ENCODE data around the gene CARD11.

Gene CARD11

DNA sequence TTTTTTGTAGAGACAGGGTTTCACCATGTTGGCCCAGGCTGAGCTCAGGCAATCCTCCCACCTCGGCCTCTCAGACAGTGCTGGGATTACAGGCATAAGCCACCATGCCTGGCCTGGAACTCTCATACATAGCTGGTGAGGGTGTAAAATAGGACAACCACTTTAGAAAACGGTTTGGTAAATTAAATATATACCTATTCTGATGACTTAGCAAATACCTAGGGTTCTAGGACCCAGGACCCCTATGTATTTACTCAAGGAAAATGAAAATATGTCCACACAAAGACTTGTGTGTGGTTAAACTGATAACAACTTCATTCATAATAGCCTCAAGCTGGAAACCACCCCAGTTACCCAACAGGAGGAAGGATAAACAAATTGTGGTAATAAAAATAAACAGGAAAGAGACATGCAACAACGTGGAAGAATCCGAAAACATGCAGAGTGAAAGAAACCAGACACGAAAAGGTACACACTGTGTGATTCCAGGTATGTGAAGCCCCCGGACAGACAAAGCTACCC lies 52.7 kb downstream of the CARD11 start:
- Histone ChIP-seq H2AFZ (ENCODE audit: insufficient read depth, low read length, poor library complexity) (no peak overlapping the region), H2BK120ac (ENCODE audit: insufficient read depth, low read length, poor library complexity) (no peak overlapping the region), H4K8ac (ENCODE audit: low read depth, low read length) (no peak overlapping the region), H2BK5ac (ENCODE audit: low read depth, low read length, poor library complexity) (no peak overlapping the region), H3K4me2 (ENCODE audit: low read length) (no peak overlapping the region), H4K91ac (ENCODE audit: low read depth, low read length) (no peak overlapping the region), H3K4ac (ENCODE audit: low read depth, low read length) (no peak overlapping the region), H2AK5ac (ENCODE audit: low read length) (no peak overlapping the region), H3K27me3 (ENCODE audit: insufficient read depth, low read length) (no peaks in the 10 kb centered on the region), H3K4me3 (ENCODE audit: low read depth, low read length) (no peak overlapping the region), H3K9ac (ENCODE audit: low read length) (no peak overlapping the region), H3K27ac (ENCODE audit: low read depth, low read length) (no peak overlapping the region), H4K12ac (ENCODE audit: low read depth, low read length) (no peak overlapping the region), H3K79me1 (ENCODE audit: low read length) (no peaks in the 10 kb centered on the region), H3K36me3 (ENCODE audit: control insufficient read depth in 1 of 2, insufficient read depth in 2 of 2, low read length in 2 of 2) (no peaks in the 10 kb centered on the region), H3K18ac (ENCODE audit: low read length) (no peak overlapping the region), H3K14ac (ENCODE audit: low read length) (no peak overlapping the region), H3K79me2 (ENCODE audit: control insufficient read depth, insufficient read depth, low read length, poor library complexity) (no peaks in the 10 kb centered on the region), H3K4me1 (ENCODE audit: control insufficient read depth in 1 of 2, insufficient read depth in 2 of 2, low read length in 2 of 2) (no peaks in the 10 kb centered on the region), H3K9me3 (ENCODE audit: insufficient read depth, low read depth, low read length) (peaks cover 1% of the 10 kb centered on the region), H3K23ac (ENCODE audit: low read length) (no peak overlapping the region), H2BK12ac (ENCODE audit: low read length) (no peak overlapping the region)
- DNase-seq: no peak
- no CpG with 5 or more reads among the region's 6 CpGs for WGBS (ENCODE audit: extremely low coverage, insufficient coverage, insufficient read length)

DNA sequence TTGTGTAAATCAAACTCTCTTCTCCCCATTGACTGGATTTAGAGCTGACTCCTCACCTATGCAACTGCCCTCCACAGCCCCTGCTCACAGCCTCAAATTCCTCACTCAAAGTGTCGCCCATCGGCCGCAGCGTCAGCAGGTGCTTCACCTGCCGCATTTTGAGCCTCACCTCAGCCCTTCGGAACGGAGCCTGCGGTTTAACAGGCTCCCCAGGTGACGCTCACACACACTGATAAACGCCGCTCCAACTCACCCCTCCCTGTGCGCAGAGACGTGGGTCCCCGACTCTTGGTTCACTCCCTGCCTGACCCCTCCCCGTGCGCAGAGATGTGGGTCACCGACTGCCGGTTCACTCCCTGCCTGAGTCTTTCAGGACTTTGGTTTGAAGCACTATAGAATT lies 57.1 kb downstream of the CARD11 start:
- H3K9me3 ChIP-seq (ENCODE audit: insufficient read depth, low read depth, low read length): peaks cover 2% of the 10 kb centered on the region
- no peak overlapping the region for H3K9ac ChIP-seq (ENCODE audit: low read length)
- DNase-seq: no peak
- no peaks in the 10 kb centered on the region for H3K4me1 ChIP-seq (ENCODE audit: control insufficient read depth in 1 of 2, insufficient read depth in 2 of 2, low read length in 2 of 2)
- no peak overlapping the region for H3K4me3 ChIP-seq (ENCODE audit: low read depth, low read length)
- no peak overlapping the region for H4K8ac ChIP-seq (ENCODE audit: low read depth, low read length)
- H3K4ac ChIP-seq (ENCODE audit: low read depth, low read length): no peak overlapping the region
- no peaks in the 10 kb centered on the region for H3K36me3 ChIP-seq (ENCODE audit: control insufficient read depth in 1 of 2, insufficient read depth in 2 of 2, low read length in 2 of 2)
- no peak overlapping the region for H4K91ac ChIP-seq (ENCODE audit: low read depth, low read length)
- H3K23ac ChIP-seq (ENCODE audit: low read length): no peak overlapping the region
- H2BK120ac ChIP-seq (ENCODE audit: insufficient read depth, low read length, poor library complexity): no peak overlapping the region
- no peak overlapping the region for H2AK5ac ChIP-seq (ENCODE audit: low read length)
- no peak overlapping the region for H3K4me2 ChIP-seq (ENCODE audit: low read length)
- no peak overlapping the region for H3K18ac ChIP-seq (ENCODE audit: low read length)
- H3K14ac ChIP-seq (ENCODE audit: low read length): no peak overlapping the region
- no peaks in the 10 kb centered on the region for H3K27me3 ChIP-seq (ENCODE audit: insufficient read depth, low read length)
- no peak overlapping the region for H2BK12ac ChIP-seq (ENCODE audit: low read length)
- WGBS (ENCODE audit: extremely low coverage, insufficient coverage, insufficient read length): no CpG with 5 or more reads among the region's 18 CpGs
- no peak overlapping the region for H3K27ac ChIP-seq (ENCODE audit: low read depth, low read length)
- H2BK5ac ChIP-seq (ENCODE audit: low read depth, low read length, poor library complexity): no peak overlapping the region
- no peak overlapping the region for H4K12ac ChIP-seq (ENCODE audit: low read depth, low read length)
- no peak overlapping the region for H2AFZ ChIP-seq (ENCODE audit: insufficient read depth, low read length, poor library complexity)
- H3K79me1 ChIP-seq (ENCODE audit: low read length): no peaks in the 10 kb centered on the region
- no peaks in the 10 kb centered on the region for H3K79me2 ChIP-seq (ENCODE audit: control insufficient read depth, insufficient read depth, low read length, poor library complexity)

DNA sequence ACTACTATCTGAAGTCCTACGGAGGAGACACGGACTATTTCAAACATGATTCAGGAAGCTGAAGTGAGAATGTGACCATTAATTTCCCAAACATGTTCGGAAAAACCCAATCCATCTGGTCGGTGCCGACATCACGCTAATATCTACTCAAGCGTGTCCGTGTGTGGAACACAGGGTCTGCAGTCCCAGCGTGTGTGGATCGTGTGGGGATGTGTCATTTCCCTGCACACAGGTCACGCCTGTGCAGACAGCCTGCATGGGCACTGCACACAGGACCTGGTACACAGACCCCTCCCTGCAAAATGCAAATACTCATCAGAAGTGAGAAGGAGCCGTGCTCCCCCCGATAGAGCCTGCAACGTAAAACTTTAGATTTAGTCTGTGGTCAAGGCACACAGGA lies 57.8 kb downstream of the CARD11 start:
- no peak overlapping the region for H2AFZ ChIP-seq (ENCODE audit: insufficient read depth, low read length, poor library complexity)
- H3K4me3 ChIP-seq (ENCODE audit: low read depth, low read length): no peak overlapping the region
- no peak overlapping the region for H2BK120ac ChIP-seq (ENCODE audit: insufficient read depth, low read length, poor library complexity)
- no CpG with 5 or more reads among the region's 14 CpGs for WGBS (ENCODE audit: extremely low coverage, insufficient coverage, insufficient read length)
- H4K91ac ChIP-seq (ENCODE audit: low read depth, low read length): no peak overlapping the region
- DNase-seq: no peak
- no peak overlapping the region for H4K12ac ChIP-seq (ENCODE audit: low read depth, low read length)
- H3K27me3 ChIP-seq (ENCODE audit: insufficient read depth, low read length): no peaks in the 10 kb centered on the region
- no peak overlapping the region for H3K4ac ChIP-seq (ENCODE audit: low read depth, low read length)
- H4K8ac ChIP-seq (ENCODE audit: low read depth, low read length): no peak overlapping the region
- H2AK5ac ChIP-seq (ENCODE audit: low read length): no peak overlapping the region
- no peak overlapping the region for H3K18ac ChIP-seq (ENCODE audit: low read length)
- H3K14ac ChIP-seq (ENCODE audit: low read length): no peak overlapping the region
- H2BK5ac ChIP-seq (ENCODE audit: low read depth, low read length, poor library complexity): no peak overlapping the region
- no peak overlapping the region for H3K27ac ChIP-seq (ENCODE audit: low read depth, low read length)
- no peaks in the 10 kb centered on the region for H3K4me1 ChIP-seq (ENCODE audit: control insufficient read depth in 1 of 2, insufficient read depth in 2 of 2, low read length in 2 of 2)
- no peaks in the 10 kb centered on the region for H3K79me1 ChIP-seq (ENCODE audit: low read length)
- no peaks in the 10 kb centered on the region for H3K79me2 ChIP-seq (ENCODE audit: control insufficient read depth, insufficient read depth, low read length, poor library complexity)
- no peak overlapping the region for H3K9ac ChIP-seq (ENCODE audit: low read length)
- no peaks in the 10 kb centered on the region for H3K36me3 ChIP-seq (ENCODE audit: control insufficient read depth in 1 of 2, insufficient read depth in 2 of 2, low read length in 2 of 2)
- no peak overlapping the region for H2BK12ac ChIP-seq (ENCODE audit: low read length)
- no peak overlapping the region for H3K4me2 ChIP-seq (ENCODE audit: low read length)
- peaks cover 2% of the 10 kb centered on the region for H3K9me3 ChIP-seq (ENCODE audit: insufficient read depth, low read depth, low read length)
- H3K23ac ChIP-seq (ENCODE audit: low read length): no peak overlapping the region

DNA sequence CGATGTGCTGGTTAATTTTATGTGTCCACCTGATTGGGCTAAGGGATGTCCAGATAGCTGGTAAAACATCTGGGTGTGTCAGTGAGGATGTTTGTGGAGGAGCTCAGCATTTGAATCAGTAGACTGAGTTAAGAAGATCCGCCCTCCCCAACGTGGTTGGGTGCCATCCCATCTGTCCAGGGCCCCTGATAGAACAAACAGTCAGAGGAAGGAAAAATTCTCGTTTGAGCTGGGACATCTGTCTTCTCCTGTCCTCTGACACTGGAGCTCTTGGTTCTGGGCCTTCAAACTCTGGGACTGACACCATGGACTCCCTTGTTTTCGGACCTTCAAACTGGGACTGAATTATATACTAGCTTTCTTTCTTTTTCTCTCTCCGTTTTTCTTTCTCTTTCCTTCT lies 59.6 kb downstream of the CARD11 start:
- no peak overlapping the region for H4K8ac ChIP-seq (ENCODE audit: low read depth, low read length)
- H2BK120ac ChIP-seq (ENCODE audit: insufficient read depth, low read length, poor library complexity): no peak overlapping the region
- H2AFZ ChIP-seq (ENCODE audit: insufficient read depth, low read length, poor library complexity): no peak overlapping the region
- H3K23ac ChIP-seq (ENCODE audit: low read length): no peak overlapping the region
- no peak overlapping the region for H3K4me3 ChIP-seq (ENCODE audit: low read depth, low read length)
- H3K79me1 ChIP-seq (ENCODE audit: low read length): no peaks in the 10 kb centered on the region
- H3K79me2 ChIP-seq (ENCODE audit: control insufficient read depth, insufficient read depth, low read length, poor library complexity): no peaks in the 10 kb centered on the region
- H3K9ac ChIP-seq (ENCODE audit: low read length): no peak overlapping the region
- no peak overlapping the region for H2AK5ac ChIP-seq (ENCODE audit: low read length)
- no peak overlapping the region for H3K27ac ChIP-seq (ENCODE audit: low read depth, low read length)
- H2BK5ac ChIP-seq (ENCODE audit: low read depth, low read length, poor library complexity): no peak overlapping the region
- H3K4ac ChIP-seq (ENCODE audit: low read depth, low read length): no peak overlapping the region
- no peak overlapping the region for H4K91ac ChIP-seq (ENCODE audit: low read depth, low read length)
- no peaks in the 10 kb centered on the region for H3K36me3 ChIP-seq (ENCODE audit: control insufficient read depth in 1 of 2, insufficient read depth in 2 of 2, low read length in 2 of 2)
- H2BK12ac ChIP-seq (ENCODE audit: low read length): no peak overlapping the region
- no peaks in the 10 kb centered on the region for H3K4me1 ChIP-seq (ENCODE audit: control insufficient read depth in 1 of 2, insufficient read depth in 2 of 2, low read length in 2 of 2)
- H3K14ac ChIP-seq (ENCODE audit: low read length): no peak overlapping the region
- peaks cover 2% of the 10 kb centered on the region for H3K9me3 ChIP-seq (ENCODE audit: insufficient read depth, low read depth, low read length)
- no peak overlapping the region for H3K18ac ChIP-seq (ENCODE audit: low read length)
- no peak overlapping the region for H3K4me2 ChIP-seq (ENCODE audit: low read length)
- no CpG with 5 or more reads among the region's 6 CpGs for WGBS (ENCODE audit: extremely low coverage, insufficient coverage, insufficient read length)
- no peaks in the 10 kb centered on the region for H3K27me3 ChIP-seq (ENCODE audit: insufficient read depth, low read length)
- DNase-seq: no peak
- no peak overlapping the region for H4K12ac ChIP-seq (ENCODE audit: low read depth, low read length)

Measured in trophoblast cell (in vitro differentiated cells and primary cell).